ENCODE measurements around the gene NEMP2. TPM values are rescaled to one million over a fixed set of nuclear protein-coding genes. Genes with fewer than 3 reads are reported as not detected.

NEMP2 gene
- total RNA-seq: 5.7 and 9.8 TPM in 2 replicates

GRCh38 chr2:190534310-190535120, at the start of gene NEMP2:
NEMP2 (minus strand) TSS chr2:190534722; CDS start chr2:190534655, 67 bp downstream.

Other genes with a start within 250 kb of the NEMP2 start
- gene HIBCH, start 214.9 kb downstream of the NEMP2 start, total RNA-seq: 16.3 and 17.8 TPM in 2 replicates
- 8.6 and 9.1 TPM in 2 replicates for gene INPP1, start 191.1 kb downstream of the NEMP2 start, total RNA-seq
- 6.2 and 8.4 TPM in 2 replicates for gene MFSD6, start 126.4 kb downstream of the NEMP2 start, total RNA-seq
- 58.5 and 113 TPM in 2 replicates for gene NAB1, start 114.4 kb upstream of the NEMP2 start, total RNA-seq

All from smooth muscle cell of the umbilical artery (primary cell).